DOHH2 (cell line): Measurements from ENCODE around the gene IQGAP3.

Experiments used
- H3F3A ChIP-seq: fragments of 200-600 bp; sonication (generic), shearing (Covaris generic); 2 replicates; pipeline ENCODE4 v1.6.0; 2016; ENCODE audit warnings: antibody characterized with exemption, mild to moderate bottlenecking; ENCODE audit not compliant: control insufficient read depth, insufficient read depth
- H3K27ac ChIP-seq: fragments of 200-600 bp; sonication (generic); 2 replicates; pipeline ENCODE4 v1.5.1; 2014; ENCODE audit warnings: low read depth, mild to moderate bottlenecking, low read length, moderate library complexity
- H3K27me3 ChIP-seq: fragments of 200-600 bp; sonication (generic); 2 replicates; pipeline ENCODE4 v1.6.1; 2014; ENCODE audit warnings: mild to moderate bottlenecking, low read length, mixed read lengths; ENCODE audit not compliant: control insufficient read depth
- H3K36me3 ChIP-seq: fragments of 200-600 bp; sonication (generic); 2 replicates; pipeline ENCODE4 v1.6.1; 2014; ENCODE audit warnings: mild to moderate bottlenecking, low read length, moderate library complexity, mixed read lengths; ENCODE audit not compliant: control insufficient read depth
- H3K4me1 ChIP-seq: fragments of 200-600 bp; sonication (generic); 2 replicates; pipeline ENCODE4 v1.6.1; 2014; ENCODE audit warnings: mild to moderate bottlenecking, low read length, mixed read lengths; ENCODE audit not compliant: control insufficient read depth
- H3K4me2 ChIP-seq: fragments of 200-600 bp; sonication (generic); 2 replicates; pipeline ENCODE4 v1.6.0; 2014; ENCODE audit warnings: mild to moderate bottlenecking, low read length, moderate library complexity
- H3K4me3 ChIP-seq: fragments of 200-600 bp; sonication (generic); 2 replicates; pipeline ENCODE4 v1.5.1; 2014; ENCODE audit warnings: mild to moderate bottlenecking, low read length, mixed read lengths
- H3K79me2 ChIP-seq: fragments of 200-600 bp; sonication (generic); 2 replicates; pipeline ENCODE4 v1.6.1; 2014; ENCODE audit warnings: mild to moderate bottlenecking, low read length, mixed read lengths; ENCODE audit not compliant: control insufficient read depth
- H3K9me2 ChIP-seq: fragments of 200-600 bp; sonication (generic); replicated peaks from 2 replicates; pipeline ENCODE4 v1.6.1; 2014; ENCODE audit warnings: mild to moderate bottlenecking, low read length, mixed read lengths; ENCODE audit not compliant: control insufficient read depth
- H3K9me3 ChIP-seq: fragments of 200-600 bp; sonication (generic); 2 replicates; pipeline ENCODE4 v1.6.1; 2014; ENCODE audit warnings: antibody characterized with exemption, low read length, mixed read lengths; ENCODE audit not compliant: control insufficient read depth, insufficient read depth
- H4K20me1 ChIP-seq: fragments of 200-600 bp; sonication (generic); 2 replicates; pipeline ENCODE4 v1.6.0; 2014; ENCODE audit warnings: low read depth, mild to moderate bottlenecking, antibody characterized with exemption, low read length, moderate library complexity; ENCODE audit not compliant: control insufficient read depth, insufficient read depth
- CTCF ChIP-seq: fragments of 200-600 bp; sonication (generic); IDR thresholded peaks from one replicate; pipeline ENCODE4 v1.5.1; 2014; ENCODE audit warnings: antibody characterized with exemption, mild to moderate bottlenecking, low read depth, low read length; ENCODE audit not compliant: poor library complexity, severe bottlenecking
- EZH2phosphoT487 ChIP-seq: fragments of 200-600 bp; sonication (generic); IDR thresholded peaks from 2 replicates; pipeline ENCODE4 v1.6.1; 2017; ENCODE audit warnings: borderline replicate concordance, mild to moderate bottlenecking, antibody characterized with exemption, low read length, moderate library complexity, mixed read lengths

IQGAP3 gene

GRCh38 chr1:156475568-156476500 lies 96.5 kb downstream of the IQGAP3 start:
- Histone ChIP-seq H3F3A (no peaks in the 10 kb centered on the region), H3K4me2 (no peak overlapping the region), H3K36me3 (peaks cover 93% of the 10 kb centered on the region), H3K27me3 (no peaks in the 10 kb centered on the region), H4K20me1 (0 out of 2 replicates have a peak, but pooled peaks cover 3% of the 10 kb centered on the region), H3K4me3 (no peak overlapping the region), H3K9me3 (no peaks in the 10 kb centered on the region), H3K79me2 (peaks cover 18% of the 10 kb centered on the region), H3K4me1 (peaks cover 11% of the 10 kb centered on the region), H3K9me2 (no peaks in the 10 kb centered on the region), H3K27ac (no peak overlapping the region)
- no peak for TF ChIP-seq CTCF
- no peak for TF ChIP-seq EZH2phosphoT487
